H9 (cell line): ENCODE data around the gene LPAR1. TPM values are rescaled to one million over a fixed set of nuclear protein-coding genes. Genes with fewer than 3 reads are reported as not detected.

Experiments
- DNase-seq: peaks from one replicate; pipeline ENCODE4 v3.0.0-alpha.2; 2017
- H2AFZ ChIP-seq: one replicate; pipeline ENCODE4 v1.6.1; 2013; ENCODE audit warnings: mild to moderate bottlenecking, low read length, control low read depth, moderate library complexity
- H2AK5ac ChIP-seq: 2 replicates; pipeline ENCODE4 v1.6.1; 2013; ENCODE audit warnings: low read length, control low read depth, mixed read lengths; ENCODE audit not compliant: insufficient read length
- H2BK120ac ChIP-seq: one replicate; pipeline ENCODE4 v1.6.1; 2013; ENCODE audit warnings: low read depth, mild to moderate bottlenecking, low read length, control low read depth, inconsistent platforms; ENCODE audit not compliant: poor library complexity, severe bottlenecking
- H2BK12ac ChIP-seq: 2 replicates; pipeline ENCODE4 v1.6.1; 2013; ENCODE audit warnings: low read length, control low read depth, mixed read lengths, low read depth; ENCODE audit not compliant: insufficient read length
- H2BK15ac ChIP-seq: 2 replicates; pipeline ENCODE4 v1.6.1; 2013; ENCODE audit warnings: low read depth, low read length, control low read depth
- H2BK20ac ChIP-seq: one replicate; pipeline ENCODE4 v1.6.1; 2013; ENCODE audit warnings: low read depth, mild to moderate bottlenecking, low read length, control low read depth, inconsistent platforms; ENCODE audit not compliant: poor library complexity, severe bottlenecking
- H2BK5ac ChIP-seq: 2 replicates; pipeline ENCODE4 v1.6.1; 2013; ENCODE audit warnings: low read length, control low read depth, mixed read lengths; ENCODE audit not compliant: insufficient read length
- H3K14ac ChIP-seq: 2 replicates; pipeline ENCODE4 v1.6.1; 2013; ENCODE audit warnings: low read length, control low read depth; ENCODE audit not compliant: insufficient read depth
- H3K18ac ChIP-seq: 2 replicates; pipeline ENCODE4 v1.6.1; 2013; ENCODE audit warnings: low read depth, mild to moderate bottlenecking, mixed read lengths, low read length, control low read depth; ENCODE audit not compliant: insufficient read length
- H3K23ac ChIP-seq: 2 replicates; pipeline ENCODE4 v1.6.1; 2013; ENCODE audit warnings: low read length, control low read depth, mixed read lengths, low read depth; ENCODE audit not compliant: insufficient read length
- H3K23me2 ChIP-seq: 2 replicates; pipeline ENCODE4 v1.6.1; 2013; ENCODE audit warnings: low read depth, mild to moderate bottlenecking, mixed read lengths, low read length, control low read depth; ENCODE audit not compliant: insufficient read length, poor library complexity, severe bottlenecking
- H3K27ac ChIP-seq: 2 replicates; pipeline ENCODE4 v1.5.1; 2013; ENCODE audit warnings: low read length, control low read depth, mixed read lengths, low read depth; ENCODE audit not compliant: insufficient read length
- H3K27me3 ChIP-seq: 2 replicates; pipeline ENCODE4 v1.6.1; 2013; ENCODE audit warnings: low read length, control low read depth, inconsistent platforms; ENCODE audit not compliant: insufficient read depth
- H3K4ac ChIP-seq: 2 replicates; pipeline ENCODE4 v1.6.1; 2013; ENCODE audit warnings: low read depth, mild to moderate bottlenecking, control low read depth, inconsistent platforms, low read length, moderate library complexity
- H3K4me1 ChIP-seq: 2 replicates; pipeline ENCODE4 v1.6.1; 2013; ENCODE audit warnings: low read length, control low read depth, inconsistent platforms; ENCODE audit not compliant: insufficient read depth
- H3K4me2 ChIP-seq: 2 replicates; pipeline ENCODE4 v1.6.1; 2013; ENCODE audit warnings: low read length, control low read depth, mixed read lengths; ENCODE audit not compliant: insufficient read length, insufficient read depth
- H3K56ac ChIP-seq: 2 replicates; pipeline ENCODE4 v1.6.1; 2013; ENCODE audit warnings: low read depth, mild to moderate bottlenecking, mixed read lengths, low read length, control low read depth; ENCODE audit not compliant: insufficient read length
- H3K79me1 ChIP-seq: 2 replicates; pipeline ENCODE4 v1.6.1; 2013; ENCODE audit warnings: low read depth, mild to moderate bottlenecking, moderate library complexity, low read length, control low read depth, inconsistent platforms; ENCODE audit not compliant: insufficient read depth, poor library complexity, severe bottlenecking
- H3K79me2 ChIP-seq: 2 replicates; pipeline ENCODE4 v1.6.1; 2013; ENCODE audit warnings: low read length, control low read depth, inconsistent platforms; ENCODE audit not compliant: insufficient read depth
- H3K9ac ChIP-seq: 2 replicates; pipeline ENCODE4 v1.6.1; 2013; ENCODE audit warnings: low read length, control low read depth, mixed read lengths; ENCODE audit not compliant: insufficient read length; ENCODE audit errors: extremely low read depth
- H3K9me3 ChIP-seq: one replicate; pipeline ENCODE4 v1.6.1; 2013; ENCODE audit warnings: low read depth, low read length, inconsistent platforms; ENCODE audit not compliant: control insufficient read depth
- H3T11ph ChIP-seq: one replicate; pipeline ENCODE4 v1.6.1; 2013; ENCODE audit warnings: mild to moderate bottlenecking, low read length, control low read depth, inconsistent platforms
- H4K20me1 ChIP-seq: one replicate; pipeline ENCODE4 v1.6.1; 2013; ENCODE audit not compliant: control insufficient read depth, insufficient read length, insufficient read depth
- H4K5ac ChIP-seq: 2 replicates; pipeline ENCODE4 v1.6.1; 2013; ENCODE audit warnings: low read depth, mild to moderate bottlenecking, mixed read lengths, low read length, control low read depth; ENCODE audit not compliant: insufficient read length
- H4K8ac ChIP-seq: replicated peaks from 2 replicates; pipeline ENCODE4 v1.6.1; 2013; ENCODE audit warnings: low read length, control low read depth, mixed read lengths, low read depth; ENCODE audit not compliant: insufficient read length
- H4K91ac ChIP-seq: 2 replicates; pipeline ENCODE4 v1.6.1; 2013; ENCODE audit warnings: low read depth, mild to moderate bottlenecking, moderate library complexity, mixed read lengths, low read length, control low read depth; ENCODE audit not compliant: insufficient read length
- H3K27ac Mint-ChIP-seq, 3 experiments: 2 replicates in 2 of 3; 3 replicates in 1 of 3; pipeline ENCODE4 v1.8.0; 2020 to 2021; ENCODE audit warnings: mixed read lengths in 3 of 3, mild to moderate bottlenecking in 1 of 3, moderate library complexity in 1 of 3
- H3K27me3 Mint-ChIP-seq: 2 replicates; pipeline ENCODE4 v1.8.0; 2021; ENCODE audit warnings: low read depth, mild to moderate bottlenecking, moderate library complexity, mixed read lengths
- H3K36me3 Mint-ChIP-seq, 3 experiments: 2 replicates in 2 of 3; 3 replicates in 1 of 3; pipeline ENCODE4 v1.8.0; 2020 to 2021; ENCODE audit warnings: low read depth in 3 of 3, mixed read lengths in 3 of 3; ENCODE audit not compliant: insufficient read depth in 1 of 3
- H3K4me1 Mint-ChIP-seq, 2 experiments: 2 replicates each; pipeline ENCODE4 v1.8.0; 2020; ENCODE audit warnings: mixed read lengths in 2 of 2
- H3K4me3 Mint-ChIP-seq, 2 experiments: 2 replicates in 1 of 2; 3 replicates in 1 of 2; pipeline ENCODE4 v1.8.0; 2020 to 2021; ENCODE audit warnings: mild to moderate bottlenecking in 2 of 2, mixed read lengths in 2 of 2, moderate library complexity in 1 of 2
- H3K9me3 Mint-ChIP-seq, 2 experiments: 2 replicates in 1 of 2; 3 replicates in 1 of 2; pipeline ENCODE4 v1.8.0; 2020; ENCODE audit warnings: mild to moderate bottlenecking in 2 of 2, mixed read lengths in 2 of 2, moderate library complexity in 1 of 2
- WGBS: extraction: QIAGEN DNeasy Blood & Tissue Kit; methylation state at CpG from one replicate; pipeline ENCODE4 v1.1.7; 2013; ENCODE audit warnings: missing lambda C conversion rate, low lambda C conversion rate, mixed read lengths; ENCODE audit not compliant: insufficient read length; ENCODE audit errors: extremely low coverage; 5-methylcytosine and 5-hydroxymethylcytosine counted together
- total RNA-seq: library from RNA; stranded (reverse); gene quantifications from 2 replicates; pipeline ENCODE4 v1.2.1, GENCODE V29; 2021
- TF ChIP-seq, protein P1 (sequence below): fragments of 200-600 bp; sonication (generic); conservative IDR thresholded peaks from 3 replicates; pipeline ENCODE4 v1.8.0; 2021; ENCODE audit warnings: antibody characterized with exemption, mild to moderate bottlenecking

LPAR1 gene
- total RNA-seq, 1 experiment from 2014 or later: 1.3 TPM

DNA sequence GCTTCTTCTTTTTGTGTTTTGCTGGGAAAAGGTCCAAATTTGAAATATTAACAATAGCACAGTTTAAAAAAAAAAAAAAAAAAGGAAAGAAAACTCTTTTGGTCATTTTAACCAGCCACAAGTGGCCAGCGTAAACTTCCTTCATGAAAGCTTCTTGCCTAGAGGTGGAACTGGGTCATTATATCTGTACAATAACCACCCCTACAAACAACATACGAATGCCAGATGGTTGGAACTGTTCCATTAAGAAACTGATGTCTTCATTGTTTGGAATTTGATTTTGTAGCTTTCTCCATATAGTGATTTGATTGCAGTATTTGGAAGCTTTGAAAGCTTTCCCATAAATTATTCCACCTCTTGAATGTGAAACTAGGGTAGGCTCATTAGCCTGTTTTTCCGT is 18.3 kb upstream of the LPAR1 start:
- Histone ChIP-seq H3K79me1 (no peaks in the 10 kb centered on the region), H2AFZ (no peak overlapping the region), H2AK5ac (no peak overlapping the region), H3K23ac (no peak overlapping the region), H4K20me1 (no peaks in the 10 kb centered on the region), H3K9ac (no peak overlapping the region), H4K5ac (no peak overlapping the region), H3K4me1 (no peaks in the 10 kb centered on the region), H2BK120ac (no peak overlapping the region), H3T11ph (no peak overlapping the region), H2BK5ac (no peak overlapping the region), H3K79me2 (no peaks in the 10 kb centered on the region), H3K56ac (no peak overlapping the region), H3K27ac (no peak overlapping the region), H2BK12ac (no peak overlapping the region), H3K27me3 (no peaks in the 10 kb centered on the region), H3K14ac (no peak overlapping the region), H4K91ac (no peak overlapping the region), H3K9me3 (no peaks in the 10 kb centered on the region), H3K4me2 (no peak overlapping the region), H2BK20ac (no peak overlapping the region), H3K23me2 (no peaks in the 10 kb centered on the region), H4K8ac (no peak overlapping the region), H3K18ac (no peak overlapping the region), H3K4ac (no peak overlapping the region), H2BK15ac (no peak overlapping the region)
- H3K27me3 Mint-ChIP-seq: no peaks in the 10 kb centered on the region; the same call in 1 of the 2 replicates
- no peak for DNase-seq
- peaks cover 0 to 2% of the 10 kb centered on the region in 2 experiments; a peak in 2 of 5 replicates for H3K9me3 Mint-ChIP-seq
- H3K4me1 Mint-ChIP-seq: no peaks in the 10 kb centered on the region
- no peak overlapping the region for H3K4me3 Mint-ChIP-seq
- no peak overlapping the region for H3K27ac Mint-ChIP-seq
- TF ChIP-seq, protein P1, sequence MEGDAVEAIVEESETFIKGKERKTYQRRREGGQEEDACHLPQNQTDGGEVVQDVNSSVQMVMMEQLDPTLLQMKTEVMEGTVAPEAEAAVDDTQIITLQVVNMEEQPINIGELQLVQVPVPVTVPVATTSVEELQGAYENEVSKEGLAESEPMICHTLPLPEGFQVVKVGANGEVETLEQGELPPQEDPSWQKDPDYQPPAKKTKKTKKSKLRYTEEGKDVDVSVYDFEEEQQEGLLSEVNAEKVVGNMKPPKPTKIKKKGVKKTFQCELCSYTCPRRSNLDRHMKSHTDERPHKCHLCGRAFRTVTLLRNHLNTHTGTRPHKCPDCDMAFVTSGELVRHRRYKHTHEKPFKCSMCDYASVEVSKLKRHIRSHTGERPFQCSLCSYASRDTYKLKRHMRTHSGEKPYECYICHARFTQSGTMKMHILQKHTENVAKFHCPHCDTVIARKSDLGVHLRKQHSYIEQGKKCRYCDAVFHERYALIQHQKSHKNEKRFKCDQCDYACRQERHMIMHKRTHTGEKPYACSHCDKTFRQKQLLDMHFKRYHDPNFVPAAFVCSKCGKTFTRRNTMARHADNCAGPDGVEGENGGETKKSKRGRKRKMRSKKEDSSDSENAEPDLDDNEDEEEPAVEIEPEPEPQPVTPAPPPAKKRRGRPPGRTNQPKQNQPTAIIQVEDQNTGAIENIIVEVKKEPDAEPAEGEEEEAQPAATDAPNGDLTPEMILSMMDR: no peak
- H3K36me3 Mint-ChIP-seq: no peaks in the 10 kb centered on the region
- no CpG with 5 or more reads among the region's 3 CpGs for WGBS
